D721Med (cell line): ENCODE results near the gene ST8SIA1.

ENCODE experiments used
- DNase-seq: peaks from one replicate; pipeline ENCODE4 v3.0.0; 2011; ENCODE audit warnings: low spot score; ENCODE audit not compliant: insufficient read length
- FAIRE-seq: peaks from 2 replicates; lab custom pipeline; 2011; peaks lifted over from hg19 to GRCh38; lab: Jason Lieb, UNC
- CTCF ChIP-seq: IDR thresholded peaks from 2 replicates; pipeline ENCODE4 v1.5.1; 2012; ENCODE audit warnings: mild to moderate bottlenecking, control low read depth; ENCODE audit not compliant: insufficient read depth; ENCODE audit errors: missing control alignments

The ST8SIA1 gene

DNA sequence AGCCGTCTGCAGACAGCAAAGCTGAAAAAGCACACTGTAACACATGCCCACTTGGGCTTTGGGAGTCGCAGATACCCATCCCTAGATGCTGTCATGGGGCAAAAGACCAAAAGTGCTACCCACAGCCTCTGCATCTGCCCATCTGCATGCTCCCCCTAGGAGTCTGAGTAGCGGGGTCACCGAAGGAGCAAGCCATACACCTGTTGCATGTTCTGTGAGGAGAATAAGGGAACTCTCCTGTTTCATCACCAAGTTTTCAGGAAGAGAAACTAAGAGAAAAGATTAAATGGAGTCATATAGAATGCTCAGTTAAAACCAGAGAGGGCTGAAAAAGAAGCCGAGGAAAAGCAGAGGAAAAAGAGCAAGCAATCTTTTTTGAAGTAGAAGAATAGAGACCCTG, 13.7 kb upstream of the ST8SIA1 start:
- DNase-seq (no peak), FAIRE-seq (no peak)
- TF ChIP-seq CTCF: no peak

- DNase-seq (no peak), FAIRE-seq (no peak)
- no peak for TF ChIP-seq CTCF
Observed at GRCh38 chr12:22340143-22340542, 5.6 kb upstream of the ST8SIA1 start.

GRCh38 chr12:22339691-22340090, 5.2 kb upstream of the ST8SIA1 start:
- DNase-seq (no peak), FAIRE-seq (no peak)
- no peak for TF ChIP-seq CTCF

DNA sequence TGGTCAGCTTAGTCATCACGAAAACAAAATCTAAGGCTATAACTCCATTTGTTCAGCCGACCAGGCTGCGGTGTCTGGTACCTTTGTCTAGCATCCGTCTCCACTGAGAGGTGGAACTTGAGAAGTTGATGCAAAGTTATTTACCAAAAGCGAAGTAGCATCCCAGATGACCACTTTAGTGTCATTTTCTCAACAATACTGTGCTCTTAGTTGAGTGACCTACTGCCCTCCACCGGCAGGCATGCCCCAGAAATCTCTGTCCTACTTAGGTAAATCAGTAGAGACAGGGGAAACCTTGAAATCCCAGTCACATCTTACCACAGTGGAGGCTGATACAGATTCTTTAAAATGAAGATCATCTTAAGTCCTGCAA, 1.3 kb upstream of the ST8SIA1 start:
- no peak for TF ChIP-seq CTCF
- DNase-seq (no peak), FAIRE-seq (no peak)

DNA sequence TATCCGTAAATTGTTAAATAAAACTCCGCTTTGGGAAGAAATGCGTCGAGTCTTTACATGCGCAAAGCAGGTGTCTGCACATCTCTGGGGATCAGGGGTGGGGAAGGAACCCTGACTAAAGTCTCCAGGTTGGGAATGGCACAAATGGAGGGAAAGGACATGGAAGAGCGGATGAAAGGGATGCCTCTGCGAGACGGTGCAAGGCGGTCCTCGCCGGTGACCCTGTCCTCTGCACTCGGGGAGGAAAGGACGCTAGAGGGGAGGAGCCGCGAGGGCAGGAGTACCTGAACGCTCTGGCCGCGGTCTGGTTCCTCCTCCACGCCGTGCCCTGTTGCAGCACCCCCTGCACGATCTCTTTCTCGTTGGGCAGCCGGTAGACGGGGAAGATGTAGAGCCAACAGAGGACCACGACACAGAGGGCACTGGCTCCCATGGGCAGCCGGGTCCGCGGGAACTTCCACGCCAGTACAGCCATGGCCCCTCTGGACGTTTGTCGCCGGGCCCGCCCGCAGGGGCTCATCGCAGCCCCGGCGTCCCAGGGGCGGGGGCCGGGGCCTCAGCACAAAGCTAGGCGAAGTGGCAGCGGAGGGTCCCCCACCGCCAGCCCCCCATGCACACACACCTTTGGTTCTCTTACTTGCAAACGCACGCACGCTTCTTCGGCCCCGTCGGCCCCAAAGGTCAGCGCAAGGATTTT, 646 bp downstream of the ST8SIA1 start:
- TF ChIP-seq CTCF: no peak
- FAIRE-seq (no peak), DNase-seq (no peak)

GRCh38 chr12:22333186-22333712, 1.3 kb downstream of the ST8SIA1 start:
- no peak for TF ChIP-seq CTCF
- DNase-seq (no peak), FAIRE-seq (no peak)

GRCh38 chr12:22332202-22332601, 2.3 kb downstream of the ST8SIA1 start:
- no peak for TF ChIP-seq CTCF
- FAIRE-seq (no peak), DNase-seq (no peak)
